Left forelimb (tissue), 1 donor: ENCODE data around the gene NRXN3.

Experiments used
- DNase-seq: peaks from one replicate; pipeline ENCODE4 v3.0.0-alpha.2; 2018; ENCODE audit warnings: low spot score

Gene NRXN3

GRCh38 chr14:79356040-79356439 lies 1185.9 kb downstream of the NRXN3 start:
- DNase-seq = no peak

- no peak for DNase-seq
Observed at GRCh38 chr14:79357307-79357706, 1187.1 kb downstream of the NRXN3 start.

DNA sequence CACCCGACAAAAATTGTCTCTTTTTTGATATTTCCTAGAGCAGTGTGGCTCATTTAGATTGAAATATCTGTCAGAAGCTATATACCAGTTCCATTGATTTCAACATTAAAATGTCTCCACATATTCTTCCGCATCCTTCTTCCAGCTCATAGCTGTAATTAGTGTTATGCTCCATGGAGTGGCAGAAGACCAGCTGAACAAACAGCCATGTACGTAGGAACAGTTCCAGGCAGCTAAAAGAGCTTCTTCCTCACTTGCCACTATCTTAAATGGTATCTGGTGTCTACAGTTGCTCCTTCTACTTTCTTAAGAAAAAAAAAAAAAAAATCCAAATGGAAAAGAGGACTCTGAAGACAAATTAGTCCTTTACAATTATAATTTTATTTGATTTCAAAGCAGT lies 1193.1 kb downstream of the NRXN3 start:
- no peak for DNase-seq

DNA sequence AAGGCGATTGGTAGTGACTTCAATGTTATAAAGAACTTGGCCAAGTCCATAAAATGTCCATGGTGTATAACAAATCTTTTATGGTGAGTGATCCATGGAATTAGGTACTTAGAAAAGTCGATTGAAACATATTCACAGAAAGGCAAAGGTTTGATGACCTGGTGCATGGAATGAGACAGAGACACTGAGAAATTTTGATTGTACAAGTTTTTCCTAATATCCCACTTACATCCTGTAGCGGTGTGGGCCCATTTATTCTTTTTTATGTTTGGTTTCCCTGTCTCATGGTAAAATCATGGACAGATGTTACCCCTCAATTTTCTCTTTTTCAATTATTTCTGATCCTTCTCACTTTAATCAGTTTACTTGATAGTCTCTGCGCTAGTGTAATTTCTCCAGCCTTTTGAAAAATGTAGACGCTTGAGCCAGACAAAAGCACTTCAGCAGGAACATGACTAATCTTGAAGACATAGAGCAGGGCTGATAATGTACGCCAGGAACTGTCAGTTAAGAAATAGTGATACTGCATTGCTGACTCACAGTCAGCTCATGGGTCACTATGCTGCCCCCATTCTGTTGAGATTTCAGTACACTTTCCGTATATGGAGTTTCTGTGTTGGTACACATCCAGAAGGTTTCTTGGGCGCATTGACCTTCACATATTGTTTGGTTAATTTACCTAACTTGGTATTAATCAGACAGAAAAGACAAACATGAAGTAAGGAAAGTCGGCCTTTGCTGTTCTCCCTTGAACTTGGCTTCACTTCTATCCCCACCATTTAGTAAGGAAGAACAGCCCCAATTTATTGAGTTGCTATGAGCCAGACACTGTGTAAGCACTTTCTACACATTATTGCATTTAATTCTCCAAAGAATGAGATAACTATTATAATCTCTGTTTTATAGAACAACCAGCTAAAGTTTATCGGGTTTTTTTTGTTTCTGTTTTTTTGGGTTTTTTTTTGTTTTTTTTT lies 1199.5 kb downstream of the NRXN3 start:
- DNase-seq = no peak

DNA sequence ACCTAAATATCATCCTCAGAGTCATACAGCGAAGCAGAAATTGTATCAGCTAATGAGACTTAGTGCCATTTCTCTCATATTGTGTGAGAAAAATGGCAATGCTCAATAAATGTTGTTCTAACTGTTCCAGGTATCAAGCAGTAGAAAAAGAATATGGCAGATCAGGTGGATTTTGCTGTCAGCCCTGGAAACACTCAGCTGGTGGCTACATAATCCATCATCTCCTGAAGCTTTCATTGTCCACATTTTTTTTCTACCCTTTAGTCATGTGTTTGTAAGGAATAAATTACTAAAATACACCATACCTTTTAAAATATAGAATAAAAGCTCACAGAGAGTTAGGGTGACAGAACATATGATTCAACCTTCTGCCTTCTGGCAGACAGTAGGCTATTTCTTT lies 1200.8 kb downstream of the NRXN3 start:
- no peak for DNase-seq

DNA sequence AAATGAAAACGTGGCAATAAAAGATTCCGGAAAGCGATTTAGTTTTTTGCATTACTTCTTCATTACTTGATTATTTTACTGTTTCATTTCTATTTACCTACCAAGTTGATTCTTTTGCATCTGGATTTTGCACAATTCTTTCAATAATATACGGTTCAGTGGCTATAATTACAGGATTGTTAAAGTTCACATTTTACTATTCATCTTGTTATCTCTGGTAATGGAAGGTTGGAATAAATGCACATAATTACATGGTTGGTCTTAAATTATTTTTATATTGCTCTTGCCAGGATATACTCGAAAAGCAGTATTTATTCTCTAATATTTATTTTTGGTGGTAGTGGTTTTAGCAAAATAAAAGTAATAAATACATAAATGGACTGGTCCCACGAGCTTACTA lies 1203.3 kb downstream of the NRXN3 start:
- DNase-seq = no peak

GRCh38 chr14:79375356-79375755 lies 1205.2 kb downstream of the NRXN3 start:
- DNase-seq = no peak

GRCh38 chr14:79376557-79376956 lies 1206.4 kb downstream of the NRXN3 start:
- DNase-seq = no peak

DNA sequence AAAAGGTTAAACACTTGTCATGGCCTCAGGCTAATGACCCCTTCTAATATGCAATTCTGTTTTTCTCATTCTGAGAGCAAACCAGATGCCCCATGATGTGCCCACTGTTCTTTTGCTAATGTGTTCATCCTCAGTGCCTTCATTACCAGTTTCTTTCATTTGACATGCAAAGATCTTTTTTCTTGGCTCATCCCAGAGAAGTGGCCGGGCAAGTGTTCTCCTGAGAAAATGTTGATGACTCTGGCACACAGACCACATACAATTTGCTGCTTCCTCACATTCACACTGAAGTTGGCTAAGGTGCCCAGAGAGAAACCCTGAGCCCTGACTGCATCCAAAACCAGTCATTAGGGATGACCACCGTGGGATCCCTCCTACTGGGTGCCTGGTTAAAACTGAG lies 1207.8 kb downstream of the NRXN3 start:
- no peak for DNase-seq

DNA sequence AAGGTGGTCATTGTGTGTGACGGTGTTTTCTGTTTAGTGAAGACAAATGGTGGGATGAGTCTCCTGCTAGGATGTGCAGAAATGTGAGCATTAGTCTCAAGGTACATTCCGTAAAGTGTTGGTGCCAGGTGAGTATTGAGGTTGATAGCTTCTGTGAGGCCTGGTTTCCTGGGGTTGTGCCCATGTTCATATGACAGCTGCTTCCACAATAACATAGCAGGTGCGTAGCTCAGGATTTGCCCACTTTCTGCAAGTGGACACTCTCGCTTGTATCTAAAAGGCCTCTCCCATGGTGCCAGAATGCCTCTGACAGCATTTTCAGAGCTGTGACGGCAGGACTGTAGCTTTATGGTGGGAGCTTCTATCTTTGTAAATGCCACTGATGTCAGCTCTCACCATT lies 1209.1 kb downstream of the NRXN3 start:
- no peak for DNase-seq

DNA sequence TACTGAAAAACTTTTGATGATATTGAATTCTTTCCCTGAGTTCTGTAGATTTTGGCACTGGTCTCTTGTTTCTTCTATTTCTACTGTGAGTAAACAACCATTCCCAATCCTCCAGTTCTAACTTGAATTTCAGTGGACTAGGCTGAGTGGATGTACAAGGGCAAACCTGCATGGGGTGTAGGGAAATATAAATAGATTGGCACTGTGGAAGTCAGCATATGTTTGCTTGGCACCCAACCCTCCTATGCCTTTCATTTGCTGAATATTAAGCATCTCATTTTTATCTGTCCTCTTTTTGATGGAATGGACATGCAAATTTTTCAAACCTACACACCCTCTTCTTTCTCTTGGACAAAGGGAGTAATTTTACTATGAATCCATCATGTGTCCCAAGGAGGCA lies 1212.9 kb downstream of the NRXN3 start:
- DNase-seq = no peak

DNA sequence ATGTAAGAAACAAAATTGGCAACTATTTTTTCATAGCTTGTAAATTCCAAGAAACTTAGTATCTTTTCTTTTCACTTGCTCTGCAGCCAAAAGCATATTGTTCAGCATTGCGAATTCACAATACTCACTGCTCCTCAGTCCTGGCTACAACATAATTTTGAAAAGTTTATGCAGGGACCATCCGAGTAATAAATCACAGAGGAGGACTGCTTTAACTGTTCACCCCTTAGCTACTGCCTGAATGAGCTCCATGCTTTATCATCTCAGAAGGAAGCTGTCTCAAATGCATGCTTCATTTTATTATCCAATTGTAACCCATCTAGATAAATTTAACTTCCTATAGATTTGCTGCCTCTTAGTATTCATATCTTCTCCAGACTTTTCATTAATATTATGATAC lies 1213.3 kb downstream of the NRXN3 start:
- DNase-seq = no peak

DNA sequence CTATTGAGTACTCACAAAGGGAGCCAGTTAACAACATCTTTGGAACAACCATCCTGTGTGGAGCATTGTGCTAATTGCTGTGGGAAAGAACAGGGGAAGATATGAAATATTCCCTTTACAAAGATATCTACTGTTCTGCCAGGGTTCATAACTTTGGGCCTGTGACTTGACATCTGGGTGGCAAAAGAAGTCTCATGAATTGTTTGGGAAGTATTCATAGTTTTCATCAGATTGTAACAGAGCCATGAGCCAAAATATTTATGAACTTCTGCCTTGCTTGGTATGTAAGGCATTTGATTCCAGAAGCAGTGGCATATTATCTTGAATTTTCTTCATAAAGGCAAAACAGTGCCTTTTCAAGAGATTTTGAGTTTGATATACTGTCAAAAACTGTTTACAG lies 1224.9 kb downstream of the NRXN3 start:
- no peak for DNase-seq

- no peak for DNase-seq
Observed at GRCh38 chr14:79404874-79405511, 1234.8 kb downstream of the NRXN3 start.

DNA sequence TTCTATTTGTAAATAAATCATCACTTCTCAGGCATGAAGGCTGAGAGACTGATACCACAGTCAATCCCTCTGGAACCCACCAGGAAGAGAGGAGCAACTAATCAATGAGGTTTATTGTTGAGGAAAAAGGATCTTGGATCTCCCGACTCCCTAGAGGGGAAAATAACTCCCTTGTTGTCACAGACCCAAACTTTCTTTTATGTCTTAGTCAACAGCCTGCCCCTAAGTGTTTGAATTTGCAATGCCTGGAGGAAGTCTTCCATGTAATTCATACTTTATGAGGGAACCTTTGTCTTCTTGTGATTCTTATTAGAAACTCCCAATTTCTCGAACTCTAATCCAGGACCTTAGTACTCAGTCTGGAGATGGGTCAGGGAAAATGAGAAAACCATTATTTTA lies 1235.3 kb downstream of the NRXN3 start:
- DNase-seq = no peak

- DNase-seq = no peak
Observed at GRCh38 chr14:79407572-79407971, 1237.4 kb downstream of the NRXN3 start.

DNA sequence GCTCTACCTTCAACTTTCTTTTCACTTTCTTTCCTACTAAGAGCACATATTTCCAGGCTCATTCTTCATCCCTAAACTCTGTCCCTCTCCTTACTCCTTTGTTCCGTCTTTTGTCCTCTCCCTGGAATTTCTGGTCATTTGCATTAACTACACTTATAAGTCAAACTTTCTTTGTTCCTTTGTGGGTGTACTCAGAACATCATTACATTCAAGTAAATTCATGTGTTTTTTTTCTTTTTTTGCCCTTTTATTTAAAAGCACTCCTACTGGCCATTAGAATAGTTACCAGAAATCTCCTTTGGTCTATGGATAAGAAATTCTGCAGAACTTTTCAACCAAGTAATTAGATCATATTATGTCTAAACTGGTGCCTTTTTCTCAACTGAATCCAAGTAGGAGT lies 1238.5 kb downstream of the NRXN3 start:
- DNase-seq = no peak

DNA sequence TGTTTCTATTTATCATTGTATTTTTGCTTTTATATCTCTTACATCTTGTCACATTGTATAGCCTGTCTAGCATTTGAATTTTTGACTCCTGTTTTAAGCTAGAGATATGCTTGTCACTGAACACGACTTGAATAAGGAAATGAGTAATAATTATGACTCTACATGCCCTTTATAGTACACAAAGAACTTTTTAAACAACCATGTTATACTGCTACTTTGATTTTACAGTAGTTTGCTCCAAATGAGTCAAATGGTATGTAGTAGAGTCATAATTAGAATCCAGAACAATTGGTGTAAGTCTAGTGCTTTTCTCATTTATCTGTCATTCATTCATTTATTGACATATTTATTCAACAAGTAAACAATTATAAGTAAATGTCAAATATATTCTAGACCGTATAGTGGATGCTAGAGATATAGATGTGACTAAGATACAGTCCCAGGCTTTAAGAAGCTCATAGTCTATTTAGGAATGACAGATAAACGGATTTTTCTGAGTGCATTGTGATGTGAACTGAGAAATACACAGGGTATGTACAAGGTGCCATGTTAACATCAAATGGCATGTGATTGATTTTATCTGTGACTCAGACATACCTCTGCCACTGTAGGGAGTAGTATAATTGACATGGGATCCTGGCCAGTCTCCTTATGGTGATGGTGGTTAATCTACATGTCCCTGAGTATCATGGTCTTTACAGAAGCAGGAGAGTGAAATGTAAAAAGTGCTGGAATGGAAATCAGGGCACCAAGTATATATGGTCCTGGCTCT lies 1241.4 kb downstream of the NRXN3 start:
- DNase-seq = no peak

GRCh38 chr14:79412822-79413221 lies 1242.6 kb downstream of the NRXN3 start:
- DNase-seq = no peak

- DNase-seq = no peak
Observed at GRCh38 chr14:79413734-79414428, 1243.7 kb downstream of the NRXN3 start.

GRCh38 chr14:79415726-79416125 lies 1245.6 kb downstream of the NRXN3 start:
- no peak for DNase-seq

DNA sequence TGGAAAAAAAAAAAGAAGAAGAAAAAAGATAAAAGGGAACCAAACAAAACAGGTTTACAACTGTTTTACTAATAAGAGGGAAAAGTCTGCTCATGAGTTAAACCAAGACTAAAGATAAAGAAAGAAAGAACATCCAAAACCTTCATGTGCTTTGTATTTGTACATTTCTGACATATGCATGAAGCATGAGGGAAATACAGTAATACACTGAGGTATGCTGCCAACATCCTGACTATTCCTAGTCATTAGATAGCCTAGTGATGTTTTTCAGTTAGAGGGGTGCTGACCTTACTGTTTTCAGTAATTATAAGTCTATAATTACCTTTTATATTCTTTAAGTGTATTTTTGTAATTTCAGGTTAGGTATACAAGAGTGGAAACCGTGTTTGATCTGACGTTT lies 1247.8 kb downstream of the NRXN3 start:
- DNase-seq = no peak
